HEK293T (cell line): Measurements from ENCODE around the gene FKBP2.

ENCODE experiments used
- CTCF ChIA-PET: fragments of 350-600 bp; formaldehyde crosslinking; extraction: SDS; loops from one replicate; lab custom pipeline; 2021; ENCODE audit warnings: antibody characterized with exemption, inconsistent platforms; lab: Yijun Ruan, JAX
- POLR2A ChIA-PET: fragments of 350-600 bp; formaldehyde crosslinking; extraction: SDS; loops from one replicate; lab custom pipeline; 2020; ENCODE audit warnings: antibody characterized with exemption, inconsistent platforms; lab: Yijun Ruan, JAX
- DNase-seq: peaks from one replicate; pipeline ENCODE4 v3.0.0; 2012; ENCODE audit warnings: mixed read lengths; ENCODE audit errors: extremely low spot score
- ARNT ChIP-seq: fragments of 450-650 bp; IDR thresholded peaks from 2 replicates; pipeline ENCODE4 v1.6.1; 2017; ENCODE audit warnings: mild to moderate bottlenecking
- BHLHE40 ChIP-seq: fragments of 450-650 bp; IDR thresholded peaks from 2 replicates; pipeline ENCODE4 v1.6.1; 2016; ENCODE audit warnings: mild to moderate bottlenecking, moderate library complexity, borderline replicate concordance
- CTBP1 ChIP-seq: fragments of 450-650 bp; IDR thresholded peaks from 2 replicates; pipeline ENCODE4 v1.6.1; 2016; ENCODE audit warnings: borderline replicate concordance
- ELF4 ChIP-seq: fragments of 450-650 bp; IDR thresholded peaks from 2 replicates; pipeline ENCODE4 v1.6.1; 2017; ENCODE audit warnings: antibody characterized with exemption
- FOXA1 ChIP-seq: fragments of 450-650 bp; IDR thresholded peaks from 2 replicates; pipeline ENCODE4 v1.6.1; 2016; ENCODE audit warnings: mild to moderate bottlenecking
- FOXK2 ChIP-seq: fragments of 450-650 bp; IDR thresholded peaks from 2 replicates; pipeline ENCODE4 v1.6.1; 2016; ENCODE audit warnings: mild to moderate bottlenecking
- FOXM1 ChIP-seq: fragments of 450-650 bp; IDR thresholded peaks from 2 replicates; pipeline ENCODE4 v1.6.1; 2017; ENCODE audit warnings: mild to moderate bottlenecking, borderline replicate concordance
- HDGF ChIP-seq: fragments of 450-650 bp; IDR thresholded peaks from 2 replicates; pipeline ENCODE4 v1.6.1; 2017; ENCODE audit warnings: antibody characterized with exemption, borderline replicate concordance
- L3MBTL2 ChIP-seq: fragments of 450-650 bp; conservative IDR thresholded peaks from 2 replicates; pipeline ENCODE4 v1.6.1; 2016; ENCODE audit warnings: mild to moderate bottlenecking
- LEF1 ChIP-seq: fragments of 450-650 bp; IDR thresholded peaks from 2 replicates; pipeline ENCODE4 v1.6.1; 2017; ENCODE audit warnings: mild to moderate bottlenecking, borderline replicate concordance
- NFRKB ChIP-seq: fragments of 450-650 bp; IDR thresholded peaks from 2 replicates; pipeline ENCODE4 v1.6.1; 2016; ENCODE audit warnings: mild to moderate bottlenecking, moderate library complexity
- PKNOX1 ChIP-seq: fragments of 450-650 bp; IDR thresholded peaks from 2 replicates; pipeline ENCODE4 v1.6.1; 2016
- SP1 ChIP-seq: fragments of 450-650 bp; IDR thresholded peaks from 2 replicates; pipeline ENCODE4 v1.6.1; 2017
- SUZ12 ChIP-seq: fragments of 450-650 bp; IDR thresholded peaks from 2 replicates; pipeline ENCODE4 v1.6.1; 2016; ENCODE audit warnings: mild to moderate bottlenecking
- TARDBP ChIP-seq: fragments of 450-650 bp; IDR thresholded peaks from 2 replicates; pipeline ENCODE4 v1.6.1; 2016
- ZNF384 ChIP-seq: fragments of 450-650 bp; IDR thresholded peaks from 2 replicates; pipeline ENCODE4 v1.6.1; 2016

Gene FKBP2

DNA sequence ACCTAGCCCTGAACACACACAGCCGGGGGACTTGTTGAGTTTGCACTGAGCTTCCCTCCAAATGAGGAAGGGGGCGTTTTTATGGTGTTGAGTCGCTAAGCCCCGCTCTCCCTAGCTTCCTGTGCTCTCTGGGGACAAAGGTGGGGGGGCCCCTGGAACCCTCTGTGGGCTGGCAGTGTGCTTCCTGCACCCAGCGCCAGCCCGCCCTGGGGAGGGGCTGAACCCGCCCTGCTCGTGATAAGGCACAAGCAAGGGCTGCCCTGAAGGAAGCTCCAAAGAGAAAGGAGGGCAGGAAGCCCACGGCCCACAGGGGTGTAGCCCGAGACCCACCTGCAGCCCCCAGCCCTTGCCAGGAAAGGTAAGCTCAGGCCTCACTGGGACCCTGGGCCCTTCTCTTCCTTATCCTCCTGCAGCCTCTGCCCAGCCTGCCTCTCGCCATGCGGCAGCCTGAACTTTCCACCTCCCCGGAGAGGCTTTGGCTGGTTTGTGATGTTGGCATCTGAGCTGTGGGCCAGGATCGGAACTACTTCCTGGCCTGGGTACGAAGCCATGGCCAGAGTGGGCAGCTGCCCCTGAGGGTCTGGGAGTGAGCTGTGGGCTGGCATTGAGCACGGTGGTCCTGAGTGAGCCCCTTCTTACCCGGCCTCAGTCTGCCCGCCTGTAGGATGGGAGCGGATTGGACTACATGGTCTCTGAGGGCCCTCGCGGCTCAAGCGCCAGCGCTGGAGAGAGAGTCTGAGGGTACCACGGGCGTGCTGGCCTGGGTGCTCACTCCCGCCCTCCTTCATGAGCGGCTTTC lies 34.2 kb upstream of the FKBP2 start, which contains the start of gene FERMT3:
Gene FERMT3, plus strand, starts transcription at position 265 of the 799 bp plus-strand sequence. CDS start 644 bp downstream, outside the sequence.
- CTCF ChIA-PET, result interaction anchor here (0.7 to 3.0 kb wide), 2 partner anchors 44 to 63 kb away, joined by 3 to 14 read pairs; partner anchors contain the start of gene PLCB3
- no peak for DNase-seq
- POLR2A ChIA-PET, result interaction anchor here (0.7 to 3.8 kb wide), 5 partner anchors 9 to 111 kb away, joined by 3 to 23 read pairs (median 4); partner anchors contain the start of genes PRDX5, STIP1 and TRMT112
- no peak for TF ChIP-seq SUZ12
- no peak for TF ChIP-seq NFRKB
- no peak for TF ChIP-seq CTBP1
- TF ChIP-seq ZNF384, result no peak
- no peak for TF ChIP-seq FOXK2
- no peak for TF ChIP-seq FOXA1
- TF ChIP-seq TARDBP, result no peak
- TF ChIP-seq FOXM1, result no peak
- TF ChIP-seq ELF4, result no peak
- no peak for TF ChIP-seq L3MBTL2

DNA sequence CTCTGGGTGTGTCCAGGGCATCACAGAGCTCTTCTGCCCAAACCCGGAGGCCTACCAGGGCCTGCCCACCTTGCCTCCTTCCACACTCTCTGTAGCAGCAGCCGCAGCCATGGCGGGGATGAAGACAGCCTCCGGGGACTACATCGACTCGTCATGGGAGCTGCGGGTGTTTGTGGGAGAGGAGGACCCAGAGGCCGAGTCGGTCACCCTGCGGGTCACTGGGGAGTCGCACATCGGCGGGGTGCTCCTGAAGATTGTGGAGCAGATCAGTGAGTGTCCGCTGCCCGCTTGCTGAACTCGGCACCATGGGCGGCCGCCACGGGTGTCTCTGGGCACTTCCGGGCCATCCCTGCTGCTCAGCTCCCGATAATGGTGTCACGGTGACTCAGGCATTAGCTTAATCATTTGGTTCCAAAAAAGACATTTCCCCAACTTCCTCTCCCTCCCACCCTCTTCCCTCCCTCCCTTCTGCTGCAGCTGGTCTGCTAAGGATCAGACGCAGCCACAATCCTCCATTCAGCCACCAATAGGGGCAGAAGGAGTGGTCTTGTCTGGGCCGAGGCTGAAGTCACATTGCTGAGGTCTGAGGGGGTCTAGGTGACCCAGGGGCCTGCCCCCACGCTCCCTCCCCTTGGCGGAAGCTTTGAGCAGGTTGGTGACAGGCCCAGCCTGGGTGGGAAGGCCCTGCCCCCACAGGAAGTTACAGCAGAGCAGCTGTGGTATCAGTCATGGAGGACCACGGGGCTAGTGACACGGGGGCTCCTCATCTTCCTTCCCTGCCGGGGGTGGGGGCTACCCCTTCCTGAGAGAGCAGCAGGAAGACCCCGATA lies 33.4 kb upstream of the FKBP2 start:
- TF ChIP-seq FOXA1 (no peak), PKNOX1 (no peak), ARNT (no peak), FOXM1 (no peak), ELF4 (no peak)
- ChIA-PET POLR2A (interaction anchor here (0.7 to 3.8 kb wide), 5 partner anchors 8 to 63 kb away, joined by 3 to 23 read pairs (median 4); partner anchors contain the start of genes NUDT22, STIP1 and TRPT1), CTCF (interaction anchor here (0.7 kb wide), 1 partner anchor 96 kb away, joined by 6 read pairs; no protein-coding TSS in a partner anchor)

GRCh38 chr11:64208086-64208795 lies 32.7 kb upstream of the FKBP2 start:
- TF ChIP-seq PKNOX1 (no peak), LEF1 (no peak), TARDBP (no peak)
- CTCF ChIA-PET, result interaction anchor here (0.7 to 1.1 kb wide), 2 partner anchors 18 to 96 kb away, joined by 3 to 6 read pairs; partner anchors contain the start of genes NUDT22 and TRPT1
- POLR2A ChIA-PET, result interaction anchor here (1.4 to 3.1 kb wide), 2 partner anchors 18 to 23 kb away, joined by 4 to 14 read pairs; partner anchors contain the start of genes NUDT22, STIP1 and TRPT1
- no peak for DNase-seq

More for the DNA sequence above, 33.4 kb upstream of the FKBP2 start:
- no peak for DNase-seq

GRCh38 chr11:64208796-64209562 lies 31.9 kb upstream of the FKBP2 start:
- no peak for DNase-seq
- ChIA-PET CTCF (interaction anchor here (1.1 kb wide), 2 partner anchors 17 to 95 kb away, joined by 3 to 4 read pairs; partner anchors contain the start of genes NUDT22 and TRPT1), POLR2A (interaction anchor here (1.4 kb wide), 1 partner anchor 17 kb away, joined by 4 read pairs; the partner anchor contains the start of genes NUDT22 and TRPT1)
- TF ChIP-seq NFRKB (no peak), FOXA1 (no peak), PKNOX1 (no peak), SP1 (no peak), LEF1 (no peak), ZNF384 (no peak), ELF4 (no peak), FOXM1 (no peak), BHLHE40 (no peak), HDGF (no peak), SUZ12 (no peak), L3MBTL2 (no peak), ARNT (no peak), CTBP1 (no peak), TARDBP (no peak), FOXK2 (no peak)

- CTCF ChIA-PET, result interaction anchor here (1.1 kb wide), 2 partner anchors 17 to 95 kb away, joined by 3 to 4 read pairs; partner anchors contain the start of genes NUDT22 and TRPT1
- no peak for DNase-seq
- no peak for TF ChIP-seq PKNOX1
- no peak for TF ChIP-seq FOXM1
- TF ChIP-seq LEF1, result no peak
- TF ChIP-seq ARNT, result no peak
- no peak for TF ChIP-seq L3MBTL2
- POLR2A ChIA-PET, result no interaction called here
These were observed 31.4 kb upstream of the FKBP2 start for GRCh38 chr11:64209563-64209843.
